ENCODE results near the gene NDUFB1.

NDUFB1 gene

DNA sequence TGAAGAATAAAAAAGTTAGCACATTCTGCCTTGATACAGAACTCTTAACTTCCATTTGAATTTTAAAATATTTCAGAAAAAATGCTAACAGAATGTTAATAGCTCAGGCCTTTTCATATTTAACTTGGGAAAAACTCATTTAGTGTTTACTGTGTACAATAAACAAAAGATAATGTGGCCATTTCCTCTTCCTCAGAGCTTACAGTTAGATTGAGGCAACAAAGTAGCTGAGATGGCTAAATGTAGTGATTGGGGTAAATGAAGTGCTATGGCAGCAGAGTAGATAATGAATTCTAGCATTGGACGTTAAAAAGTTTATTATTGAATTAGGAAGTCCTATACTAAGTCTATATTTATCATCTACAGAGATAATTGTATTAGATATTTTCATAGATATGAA lies 12.9 kb upstream of the NDUFB1 start:
- Histone ChIP-seq H3K9ac (ENCODE audit: low read depth in 1 of 2, low read length in 2 of 2) (no peak overlapping the region), H3K27me3 (ENCODE audit: control insufficient read depth in 2 of 2, insufficient read depth in 2 of 2, low read length in 2 of 2) (no peaks in the 10 kb centered on the region), H3K27ac (ENCODE audit: low read depth in 2 of 2, low read length in 2 of 2) (no peak overlapping the region), H3K4me1 (ENCODE audit: control insufficient read depth in 2 of 2, insufficient read depth in 2 of 2, low read length in 2 of 2) (no peaks in the 10 kb centered on the region), H3K36me3 (ENCODE audit: control insufficient read depth in 2 of 2, insufficient read depth in 2 of 2, low read length in 2 of 2) (peaks cover 32 to 33% of the 10 kb centered on the region in 2 donors), H3K4me3 (ENCODE audit: low read length in 2 of 2) (no peak overlapping the region), H3K9me3 (ENCODE audit: control insufficient read depth in 2 of 2, low read length in 2 of 2) (no peaks in the 10 kb centered on the region)

DNA sequence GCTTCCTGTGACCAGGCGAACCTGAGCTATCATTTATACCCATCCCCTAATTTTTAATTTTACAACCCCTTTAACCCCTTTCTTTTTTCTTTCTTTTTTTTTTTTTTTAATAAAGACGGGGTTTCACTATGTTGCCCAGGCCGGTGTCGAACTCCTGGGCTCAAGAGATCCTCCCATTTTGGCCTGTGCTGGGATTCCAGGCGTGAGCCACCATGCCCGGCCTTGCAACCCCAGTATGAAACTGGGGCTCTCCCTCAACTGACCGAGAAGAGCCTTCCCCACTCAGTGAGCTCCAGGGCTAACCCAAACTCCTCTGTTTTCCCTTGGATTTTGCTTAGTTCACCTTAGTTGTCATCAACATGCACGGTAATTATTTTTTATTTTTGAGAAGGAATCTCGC lies 1.3 kb upstream of the NDUFB1 start:
- no peaks in the 10 kb centered on the region for H3K27me3 ChIP-seq (ENCODE audit: control insufficient read depth in 2 of 2, insufficient read depth in 2 of 2, low read length in 2 of 2)
- peak overlapping the region; percentile 93 to 98 for H3K4me3 ChIP-seq (ENCODE audit: low read length in 2 of 2)
- H3K4me1 ChIP-seq (ENCODE audit: control insufficient read depth in 2 of 2, insufficient read depth in 2 of 2, low read length in 2 of 2), result peaks cover 2 to 5% of the 10 kb centered on the region in 2 donors
- H3K9me3 ChIP-seq (ENCODE audit: control insufficient read depth in 2 of 2, low read length in 2 of 2), result no peaks in the 10 kb centered on the region
- peaks cover 4 to 8% of the 10 kb centered on the region in 2 donors for H3K36me3 ChIP-seq (ENCODE audit: control insufficient read depth in 2 of 2, insufficient read depth in 2 of 2, low read length in 2 of 2)
- H3K9ac ChIP-seq (ENCODE audit: low read depth in 1 of 2, low read length in 2 of 2), result peak overlapping the region; percentile 94 to 97
- H3K27ac ChIP-seq (ENCODE audit: low read depth in 2 of 2, low read length in 2 of 2), result no peak overlapping the region

DNA sequence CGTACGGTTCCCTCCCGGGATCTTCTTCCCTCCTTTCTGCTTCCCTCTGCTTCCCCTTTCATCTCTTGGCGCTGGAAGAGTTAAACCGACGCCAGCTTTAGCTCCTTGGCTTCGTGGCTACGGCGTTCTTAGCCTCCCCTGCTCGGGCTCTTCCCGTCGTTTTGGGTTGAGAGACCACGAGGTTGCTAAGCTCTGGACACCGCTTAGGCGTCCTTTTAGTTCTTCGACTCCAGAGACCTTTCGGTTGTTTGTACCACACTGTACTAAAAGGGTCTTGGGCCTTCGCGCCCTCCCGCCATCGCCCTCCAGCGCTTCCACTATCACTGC lies 808 bp upstream of the NDUFB1 start:
- H3K36me3 ChIP-seq (ENCODE audit: control insufficient read depth in 2 of 2, insufficient read depth in 2 of 2, low read length in 2 of 2), result peaks cover under 1 to 6% of the 10 kb centered on the region in 2 donors
- H3K9me3 ChIP-seq (ENCODE audit: control insufficient read depth in 2 of 2, low read length in 2 of 2), result no peaks in the 10 kb centered on the region
- H3K4me3 ChIP-seq (ENCODE audit: low read length in 2 of 2), result peak overlapping the region; percentile 93 to 98
- peaks cover 2 to 5% of the 10 kb centered on the region in 2 donors for H3K4me1 ChIP-seq (ENCODE audit: control insufficient read depth in 2 of 2, insufficient read depth in 2 of 2, low read length in 2 of 2)
- peak overlapping the region; percentile 94 to 97 for H3K9ac ChIP-seq (ENCODE audit: low read depth in 1 of 2, low read length in 2 of 2)
- no peaks in the 10 kb centered on the region for H3K27me3 ChIP-seq (ENCODE audit: control insufficient read depth in 2 of 2, insufficient read depth in 2 of 2, low read length in 2 of 2)
- H3K27ac ChIP-seq (ENCODE audit: low read depth in 2 of 2, low read length in 2 of 2), result peak overlapping the region; percentile 88 to 93

DNA sequence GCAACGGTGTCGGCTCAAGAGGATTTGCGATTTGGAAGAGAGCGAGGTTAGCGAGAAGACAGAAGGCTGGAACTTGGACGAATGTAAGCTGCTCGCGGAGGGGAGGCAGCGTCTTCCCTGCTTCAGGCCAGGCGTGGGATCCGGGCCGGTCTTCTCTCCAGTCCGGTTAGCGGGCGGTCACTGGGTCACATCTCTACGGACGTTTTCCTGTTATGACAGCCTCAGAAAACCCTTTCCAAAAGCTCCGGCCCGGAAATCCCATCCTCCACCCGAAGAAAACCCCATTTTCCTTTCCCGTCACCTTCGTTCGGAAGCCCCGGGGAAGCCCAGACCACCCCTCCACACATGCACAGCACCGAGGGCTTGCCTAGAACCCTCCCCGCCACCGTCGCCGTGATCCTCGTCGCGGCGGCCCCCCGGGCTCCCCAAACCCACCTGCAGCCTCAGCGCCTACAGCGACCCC lies 268 bp downstream of the NDUFB1 start:
- peaks cover 3 to 6% of the 10 kb centered on the region in 2 donors for H3K36me3 ChIP-seq (ENCODE audit: control insufficient read depth in 2 of 2, insufficient read depth in 2 of 2, low read length in 2 of 2)
- peak overlapping the region; percentile 93 to 98 for H3K4me3 ChIP-seq (ENCODE audit: low read length in 2 of 2)
- H3K9ac ChIP-seq (ENCODE audit: low read depth in 1 of 2, low read length in 2 of 2), result peak overlapping the region; percentile 94 to 97
- no peaks in the 10 kb centered on the region for H3K27me3 ChIP-seq (ENCODE audit: control insufficient read depth in 2 of 2, insufficient read depth in 2 of 2, low read length in 2 of 2)
- peak overlapping the region; percentile 88 to 93 for H3K27ac ChIP-seq (ENCODE audit: low read depth in 2 of 2, low read length in 2 of 2)
- H3K4me1 ChIP-seq (ENCODE audit: control insufficient read depth in 2 of 2, insufficient read depth in 2 of 2, low read length in 2 of 2), result peaks cover 2 to 5% of the 10 kb centered on the region in 2 donors
- no peaks in the 10 kb centered on the region for H3K9me3 ChIP-seq (ENCODE audit: control insufficient read depth in 2 of 2, low read length in 2 of 2)

DNA sequence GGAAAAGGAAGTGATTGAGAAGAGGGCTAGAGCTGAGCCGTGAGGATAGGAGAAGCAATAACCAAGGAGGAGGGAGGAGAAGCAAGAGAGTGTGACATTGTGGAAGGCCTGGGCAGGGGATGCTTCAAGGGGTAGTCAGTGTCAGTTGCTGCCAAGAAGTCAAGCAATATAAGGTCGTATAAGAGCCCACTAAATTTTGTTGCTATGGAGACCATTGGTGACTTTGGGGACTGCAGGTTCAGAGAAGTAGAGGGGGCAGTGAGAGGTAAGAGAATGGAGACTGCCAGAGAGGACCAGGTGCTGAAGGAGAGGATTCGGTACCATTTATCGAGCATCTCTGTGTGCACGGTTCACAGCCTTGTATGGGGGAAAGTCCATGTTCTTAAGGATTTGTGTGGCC lies 12.0 kb downstream of the NDUFB1 start:
- H3K9ac ChIP-seq (ENCODE audit: low read depth in 1 of 2, low read length in 2 of 2), result no peak overlapping the region
- no peaks in the 10 kb centered on the region for H3K9me3 ChIP-seq (ENCODE audit: control insufficient read depth in 2 of 2, low read length in 2 of 2)
- H3K4me3 ChIP-seq (ENCODE audit: low read length in 2 of 2), result no peak overlapping the region
- peaks cover 3 to 7% of the 10 kb centered on the region in 2 donors for H3K4me1 ChIP-seq (ENCODE audit: control insufficient read depth in 2 of 2, insufficient read depth in 2 of 2, low read length in 2 of 2)
- no peaks in the 10 kb centered on the region for H3K36me3 ChIP-seq (ENCODE audit: control insufficient read depth in 2 of 2, insufficient read depth in 2 of 2, low read length in 2 of 2)
- no peak overlapping the region for H3K27ac ChIP-seq (ENCODE audit: low read depth in 2 of 2, low read length in 2 of 2)
- no peaks in the 10 kb centered on the region for H3K27me3 ChIP-seq (ENCODE audit: control insufficient read depth in 2 of 2, insufficient read depth in 2 of 2, low read length in 2 of 2)

DNA sequence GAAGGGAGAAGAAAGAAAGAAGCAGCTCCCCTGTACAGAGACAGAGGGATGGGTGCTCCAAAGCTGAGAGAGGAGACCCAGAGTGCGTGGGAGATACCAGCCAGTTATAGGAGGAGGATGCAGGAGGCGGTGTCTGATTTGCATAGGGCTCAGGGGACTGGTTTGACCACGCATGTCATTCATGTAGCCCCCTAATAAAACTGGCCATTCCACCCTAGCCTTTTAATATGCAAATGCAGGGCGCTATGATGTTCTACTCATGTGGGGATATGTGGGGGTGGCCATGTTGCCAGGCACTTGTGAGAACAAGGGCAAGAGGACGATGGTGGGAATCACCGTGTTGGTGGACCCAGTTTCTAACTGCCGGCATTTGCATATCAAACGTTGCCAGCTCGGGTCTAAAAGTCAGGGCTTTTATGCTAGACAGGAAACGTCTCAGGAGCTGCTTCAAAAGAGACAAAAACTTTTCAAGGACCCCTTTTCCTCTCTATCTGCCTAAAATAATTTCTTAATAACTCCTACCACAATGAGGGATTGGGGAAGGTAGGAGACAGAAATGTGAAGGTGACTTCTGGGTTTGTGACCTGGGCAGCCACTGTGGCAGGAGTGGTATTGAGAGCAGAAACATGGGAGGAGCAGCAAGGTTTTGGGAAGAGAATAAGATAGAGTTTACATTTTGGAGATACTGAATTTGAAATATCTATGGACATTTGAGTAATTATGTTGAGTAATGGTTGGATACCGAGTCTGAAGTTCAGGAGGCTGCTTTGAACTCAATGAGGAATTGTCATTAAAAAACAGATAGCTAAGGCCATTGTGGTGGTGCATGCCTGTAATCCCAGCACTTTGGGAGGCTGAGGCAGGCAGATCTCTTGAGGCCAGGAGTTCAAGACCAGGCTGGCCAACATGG lies 12.9 kb downstream of the NDUFB1 start:
- Histone ChIP-seq H3K27ac (ENCODE audit: low read depth in 2 of 2, low read length in 2 of 2) (no peak overlapping the region), H3K4me3 (ENCODE audit: low read length in 2 of 2) (no peak overlapping the region), H3K9me3 (ENCODE audit: control insufficient read depth in 2 of 2, low read length in 2 of 2) (no peaks in the 10 kb centered on the region), H3K36me3 (ENCODE audit: control insufficient read depth in 2 of 2, insufficient read depth in 2 of 2, low read length in 2 of 2) (no peaks in the 10 kb centered on the region), H3K9ac (ENCODE audit: low read depth in 1 of 2, low read length in 2 of 2) (no peak overlapping the region), H3K4me1 (ENCODE audit: control insufficient read depth in 2 of 2, insufficient read depth in 2 of 2, low read length in 2 of 2) (peaks cover 3 to 7% of the 10 kb centered on the region in 2 donors), H3K27me3 (ENCODE audit: control insufficient read depth in 2 of 2, insufficient read depth in 2 of 2, low read length in 2 of 2) (no peaks in the 10 kb centered on the region)

DNA sequence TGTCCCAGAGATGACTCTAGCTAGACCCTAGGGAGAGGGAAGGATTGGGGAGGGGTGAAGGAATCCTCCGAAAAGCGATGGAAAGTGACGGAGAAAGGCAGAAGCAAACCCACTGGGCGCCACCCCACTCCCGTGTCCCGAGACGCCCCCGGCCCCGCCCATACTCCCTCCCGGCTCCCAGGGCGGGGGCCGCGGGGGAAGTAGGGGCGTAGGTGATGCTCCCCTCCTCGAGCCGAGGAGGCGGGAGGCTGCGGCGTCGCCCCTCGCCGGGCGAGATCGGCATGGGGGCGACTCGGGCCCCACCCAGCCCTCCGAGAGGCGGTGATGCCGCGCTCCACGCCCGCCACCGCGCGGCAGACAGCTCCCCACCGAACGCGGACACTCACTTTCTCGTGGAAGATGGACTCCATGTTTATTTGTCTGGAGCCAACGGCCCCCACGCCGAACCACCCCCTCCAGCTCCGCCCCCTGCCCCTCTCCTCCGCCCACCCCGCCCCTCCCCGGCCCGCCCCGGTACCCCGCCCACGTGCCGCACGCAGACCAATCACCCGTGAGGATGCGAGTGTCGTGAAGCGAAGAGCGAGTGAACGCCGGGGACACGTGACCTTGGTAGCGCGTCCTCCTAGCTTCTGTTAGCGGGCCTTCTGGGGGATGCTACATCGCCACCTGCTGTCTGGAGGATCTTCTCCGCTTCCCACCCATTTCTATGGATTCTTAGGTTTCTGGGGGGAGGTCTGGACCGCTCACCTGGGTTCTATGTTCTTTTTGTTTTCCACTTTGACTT lies 15.2 kb downstream of the NDUFB1 start, which contains the start of gene ATXN3:
ATXN3 (minus strand) TSS at position 440 of the 784 bp plus-strand sequence; CDS start at position 410, 30 bp downstream.
- Histone ChIP-seq H3K27me3 (ENCODE audit: control insufficient read depth in 2 of 2, insufficient read depth in 2 of 2, low read length in 2 of 2) (no peaks in the 10 kb centered on the region), H3K27ac (ENCODE audit: low read depth in 2 of 2, low read length in 2 of 2) (peak within 1 kb of the TSS; percentile 93 to 94), H3K9me3 (ENCODE audit: control insufficient read depth in 2 of 2, low read length in 2 of 2) (no peaks in the 10 kb centered on the region), H3K36me3 (ENCODE audit: control insufficient read depth in 2 of 2, insufficient read depth in 2 of 2, low read length in 2 of 2) (no peaks in the 10 kb centered on the region), H3K9ac (ENCODE audit: low read depth in 1 of 2, low read length in 2 of 2) (peak within 1 kb of the TSS; percentile 78 to 84), H3K4me1 (ENCODE audit: control insufficient read depth in 2 of 2, insufficient read depth in 2 of 2, low read length in 2 of 2) (peaks cover 3 to 7% of the 10 kb centered on the region in 2 donors), H3K4me3 (ENCODE audit: low read length in 2 of 2) (peak within 1 kb of the TSS; percentile 84 to 86)

DNA sequence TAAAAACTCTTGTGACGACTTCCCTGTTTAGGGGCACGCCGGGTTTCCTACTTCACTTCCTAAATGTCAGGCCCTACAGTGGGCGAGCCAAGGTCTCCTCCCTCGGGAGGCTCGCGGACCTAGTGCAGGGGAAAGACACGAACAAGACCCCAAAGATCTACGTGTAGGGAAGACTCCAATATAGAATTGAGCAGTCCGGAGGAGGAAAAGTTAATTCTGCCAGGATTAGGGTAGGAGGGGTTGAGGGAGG lies 15.7 kb downstream of the NDUFB1 start:
- no peaks in the 10 kb centered on the region for H3K36me3 ChIP-seq (ENCODE audit: control insufficient read depth in 2 of 2, insufficient read depth in 2 of 2, low read length in 2 of 2)
- peak overlapping the region; percentile 78 to 84 for H3K9ac ChIP-seq (ENCODE audit: low read depth in 1 of 2, low read length in 2 of 2)
- H3K4me1 ChIP-seq (ENCODE audit: control insufficient read depth in 2 of 2, insufficient read depth in 2 of 2, low read length in 2 of 2), result peaks cover 3 to 7% of the 10 kb centered on the region in 2 donors
- peak overlapping the region; percentile 84 to 86 for H3K4me3 ChIP-seq (ENCODE audit: low read length in 2 of 2)
- H3K9me3 ChIP-seq (ENCODE audit: control insufficient read depth in 2 of 2, low read length in 2 of 2), result no peaks in the 10 kb centered on the region
- H3K27ac ChIP-seq (ENCODE audit: low read depth in 2 of 2, low read length in 2 of 2), result peak overlapping the region; percentile 93 to 94
- H3K27me3 ChIP-seq (ENCODE audit: control insufficient read depth in 2 of 2, insufficient read depth in 2 of 2, low read length in 2 of 2), result no peaks in the 10 kb centered on the region

DNA sequence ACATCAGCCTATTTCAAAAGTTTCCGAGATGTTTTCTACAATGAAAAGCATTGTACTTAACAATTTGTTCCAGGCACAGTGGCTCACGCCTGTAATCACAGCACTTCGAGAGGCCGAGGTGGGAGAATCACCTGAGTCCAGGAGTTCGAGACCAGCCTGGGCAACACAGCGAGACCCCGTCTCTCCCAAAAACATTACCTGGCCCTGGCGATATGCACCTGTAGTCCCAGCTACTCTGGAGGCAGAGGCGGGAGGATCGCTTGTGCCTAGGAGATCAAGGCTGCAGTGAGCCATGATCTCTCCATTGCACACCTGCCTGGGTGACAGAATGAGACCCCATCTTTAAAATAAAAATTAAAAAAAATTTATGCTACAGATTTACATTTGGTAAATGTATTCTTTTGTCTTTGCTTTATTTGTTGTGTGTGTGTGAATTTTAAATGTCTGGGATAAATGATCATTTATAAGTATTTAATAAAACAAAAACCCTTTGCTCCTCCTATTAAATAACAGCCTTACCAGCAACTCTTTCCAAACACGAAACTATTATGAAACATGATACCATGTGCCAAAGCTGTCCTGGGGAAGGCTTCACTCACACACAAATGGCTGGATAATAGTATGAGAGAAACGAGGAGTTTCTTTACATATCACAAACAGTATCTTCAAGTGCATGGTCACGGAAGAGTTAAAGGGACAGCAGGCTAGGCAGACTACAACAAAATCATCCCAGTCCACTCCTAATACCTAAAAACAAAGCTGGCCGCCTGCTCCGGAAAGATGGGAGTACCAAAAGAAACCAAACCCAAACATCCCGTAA lies 16.2 kb downstream of the NDUFB1 start:
- Histone ChIP-seq H3K4me3 (ENCODE audit: low read length in 2 of 2) (peak overlapping the region; percentile 84 to 86), H3K9ac (ENCODE audit: low read depth in 1 of 2, low read length in 2 of 2) (peak overlapping the region; percentile 78 to 84), H3K27ac (ENCODE audit: low read depth in 2 of 2, low read length in 2 of 2) (peak overlapping the region; percentile 93 to 94), H3K36me3 (ENCODE audit: control insufficient read depth in 2 of 2, insufficient read depth in 2 of 2, low read length in 2 of 2) (no peaks in the 10 kb centered on the region), H3K4me1 (ENCODE audit: control insufficient read depth in 2 of 2, insufficient read depth in 2 of 2, low read length in 2 of 2) (peaks cover 3 to 7% of the 10 kb centered on the region in 2 donors), H3K9me3 (ENCODE audit: control insufficient read depth in 2 of 2, low read length in 2 of 2) (no peaks in the 10 kb centered on the region), H3K27me3 (ENCODE audit: control insufficient read depth in 2 of 2, insufficient read depth in 2 of 2, low read length in 2 of 2) (no peaks in the 10 kb centered on the region)
